H9 (cell line): ENCODE measurements around the gene DNER. TPM values are rescaled to one million over a fixed set of nuclear protein-coding genes. Genes with fewer than 3 reads are reported as not detected.

Experiments
- DNase-seq: peaks from one replicate; pipeline ENCODE4 v3.0.0-alpha.2; 2017
- H2AFZ ChIP-seq: one replicate; pipeline ENCODE4 v1.6.1; 2013; ENCODE audit warnings: mild to moderate bottlenecking, low read length, control low read depth, moderate library complexity
- H2AK5ac ChIP-seq: 2 replicates; pipeline ENCODE4 v1.6.1; 2013; ENCODE audit warnings: low read length, control low read depth, mixed read lengths; ENCODE audit not compliant: insufficient read length
- H2BK120ac ChIP-seq: one replicate; pipeline ENCODE4 v1.6.1; 2013; ENCODE audit warnings: low read depth, mild to moderate bottlenecking, low read length, control low read depth, inconsistent platforms; ENCODE audit not compliant: poor library complexity, severe bottlenecking
- H2BK12ac ChIP-seq: 2 replicates; pipeline ENCODE4 v1.6.1; 2013; ENCODE audit warnings: low read length, control low read depth, mixed read lengths, low read depth; ENCODE audit not compliant: insufficient read length
- H2BK15ac ChIP-seq: 2 replicates; pipeline ENCODE4 v1.6.1; 2013; ENCODE audit warnings: low read depth, low read length, control low read depth
- H2BK20ac ChIP-seq: one replicate; pipeline ENCODE4 v1.6.1; 2013; ENCODE audit warnings: low read depth, mild to moderate bottlenecking, low read length, control low read depth, inconsistent platforms; ENCODE audit not compliant: poor library complexity, severe bottlenecking
- H2BK5ac ChIP-seq: 2 replicates; pipeline ENCODE4 v1.6.1; 2013; ENCODE audit warnings: low read length, control low read depth, mixed read lengths; ENCODE audit not compliant: insufficient read length
- H3K14ac ChIP-seq: 2 replicates; pipeline ENCODE4 v1.6.1; 2013; ENCODE audit warnings: low read length, control low read depth; ENCODE audit not compliant: insufficient read depth
- H3K18ac ChIP-seq: 2 replicates; pipeline ENCODE4 v1.6.1; 2013; ENCODE audit warnings: low read depth, mild to moderate bottlenecking, mixed read lengths, low read length, control low read depth; ENCODE audit not compliant: insufficient read length
- H3K23ac ChIP-seq: 2 replicates; pipeline ENCODE4 v1.6.1; 2013; ENCODE audit warnings: low read length, control low read depth, mixed read lengths, low read depth; ENCODE audit not compliant: insufficient read length
- H3K23me2 ChIP-seq: 2 replicates; pipeline ENCODE4 v1.6.1; 2013; ENCODE audit warnings: low read depth, mild to moderate bottlenecking, mixed read lengths, low read length, control low read depth; ENCODE audit not compliant: insufficient read length, poor library complexity, severe bottlenecking
- H3K27ac ChIP-seq: 2 replicates; pipeline ENCODE4 v1.5.1; 2013; ENCODE audit warnings: low read length, control low read depth, mixed read lengths, low read depth; ENCODE audit not compliant: insufficient read length
- H3K27me3 ChIP-seq: 2 replicates; pipeline ENCODE4 v1.6.1; 2013; ENCODE audit warnings: low read length, control low read depth, inconsistent platforms; ENCODE audit not compliant: insufficient read depth
- H3K4ac ChIP-seq: 2 replicates; pipeline ENCODE4 v1.6.1; 2013; ENCODE audit warnings: low read depth, mild to moderate bottlenecking, control low read depth, inconsistent platforms, low read length, moderate library complexity
- H3K4me1 ChIP-seq: 2 replicates; pipeline ENCODE4 v1.6.1; 2013; ENCODE audit warnings: low read length, control low read depth, inconsistent platforms; ENCODE audit not compliant: insufficient read depth
- H3K4me2 ChIP-seq: 2 replicates; pipeline ENCODE4 v1.6.1; 2013; ENCODE audit warnings: low read length, control low read depth, mixed read lengths; ENCODE audit not compliant: insufficient read length, insufficient read depth
- H3K56ac ChIP-seq: 2 replicates; pipeline ENCODE4 v1.6.1; 2013; ENCODE audit warnings: low read depth, mild to moderate bottlenecking, mixed read lengths, low read length, control low read depth; ENCODE audit not compliant: insufficient read length
- H3K79me1 ChIP-seq: 2 replicates; pipeline ENCODE4 v1.6.1; 2013; ENCODE audit warnings: low read depth, mild to moderate bottlenecking, moderate library complexity, low read length, control low read depth, inconsistent platforms; ENCODE audit not compliant: insufficient read depth, poor library complexity, severe bottlenecking
- H3K79me2 ChIP-seq: 2 replicates; pipeline ENCODE4 v1.6.1; 2013; ENCODE audit warnings: low read length, control low read depth, inconsistent platforms; ENCODE audit not compliant: insufficient read depth
- H3K9ac ChIP-seq: 2 replicates; pipeline ENCODE4 v1.6.1; 2013; ENCODE audit warnings: low read length, control low read depth, mixed read lengths; ENCODE audit not compliant: insufficient read length; ENCODE audit errors: extremely low read depth
- H3K9me3 ChIP-seq: one replicate; pipeline ENCODE4 v1.6.1; 2013; ENCODE audit warnings: low read depth, low read length, inconsistent platforms; ENCODE audit not compliant: control insufficient read depth
- H3T11ph ChIP-seq: one replicate; pipeline ENCODE4 v1.6.1; 2013; ENCODE audit warnings: mild to moderate bottlenecking, low read length, control low read depth, inconsistent platforms
- H4K20me1 ChIP-seq: one replicate; pipeline ENCODE4 v1.6.1; 2013; ENCODE audit not compliant: control insufficient read depth, insufficient read length, insufficient read depth
- H4K5ac ChIP-seq: 2 replicates; pipeline ENCODE4 v1.6.1; 2013; ENCODE audit warnings: low read depth, mild to moderate bottlenecking, mixed read lengths, low read length, control low read depth; ENCODE audit not compliant: insufficient read length
- H4K8ac ChIP-seq: replicated peaks from 2 replicates; pipeline ENCODE4 v1.6.1; 2013; ENCODE audit warnings: low read length, control low read depth, mixed read lengths, low read depth; ENCODE audit not compliant: insufficient read length
- H4K91ac ChIP-seq: 2 replicates; pipeline ENCODE4 v1.6.1; 2013; ENCODE audit warnings: low read depth, mild to moderate bottlenecking, moderate library complexity, mixed read lengths, low read length, control low read depth; ENCODE audit not compliant: insufficient read length
- H3K27ac Mint-ChIP-seq, 3 experiments: 2 replicates in 2 of 3; 3 replicates in 1 of 3; pipeline ENCODE4 v1.8.0; 2020 to 2021; ENCODE audit warnings: mixed read lengths in 3 of 3, mild to moderate bottlenecking in 1 of 3, moderate library complexity in 1 of 3
- H3K27me3 Mint-ChIP-seq: 2 replicates; pipeline ENCODE4 v1.8.0; 2021; ENCODE audit warnings: low read depth, mild to moderate bottlenecking, moderate library complexity, mixed read lengths
- H3K36me3 Mint-ChIP-seq, 3 experiments: 2 replicates in 2 of 3; 3 replicates in 1 of 3; pipeline ENCODE4 v1.8.0; 2020 to 2021; ENCODE audit warnings: low read depth in 3 of 3, mixed read lengths in 3 of 3; ENCODE audit not compliant: insufficient read depth in 1 of 3
- H3K4me1 Mint-ChIP-seq, 2 experiments: 2 replicates each; pipeline ENCODE4 v1.8.0; 2020; ENCODE audit warnings: mixed read lengths in 2 of 2
- H3K4me3 Mint-ChIP-seq, 2 experiments: 2 replicates in 1 of 2; 3 replicates in 1 of 2; pipeline ENCODE4 v1.8.0; 2020 to 2021; ENCODE audit warnings: mild to moderate bottlenecking in 2 of 2, mixed read lengths in 2 of 2, moderate library complexity in 1 of 2
- H3K9me3 Mint-ChIP-seq, 2 experiments: 2 replicates in 1 of 2; 3 replicates in 1 of 2; pipeline ENCODE4 v1.8.0; 2020; ENCODE audit warnings: mild to moderate bottlenecking in 2 of 2, mixed read lengths in 2 of 2, moderate library complexity in 1 of 2
- WGBS: extraction: QIAGEN DNeasy Blood & Tissue Kit; methylation state at CpG from one replicate; pipeline ENCODE4 v1.1.7; 2013; ENCODE audit warnings: missing lambda C conversion rate, low lambda C conversion rate, mixed read lengths; ENCODE audit not compliant: insufficient read length; ENCODE audit errors: extremely low coverage; 5-methylcytosine and 5-hydroxymethylcytosine counted together
- total RNA-seq: library from RNA; stranded (reverse); gene quantifications from 2 replicates; pipeline ENCODE4 v1.2.1, GENCODE V29; 2021
- TF ChIP-seq, protein P1 (sequence below): fragments of 200-600 bp; sonication (generic); conservative IDR thresholded peaks from 3 replicates; pipeline ENCODE4 v1.8.0; 2021; ENCODE audit warnings: antibody characterized with exemption, mild to moderate bottlenecking

DNER gene
- total RNA-seq, 1 experiment from 2014 or later: 1.0 TPM

DNA sequence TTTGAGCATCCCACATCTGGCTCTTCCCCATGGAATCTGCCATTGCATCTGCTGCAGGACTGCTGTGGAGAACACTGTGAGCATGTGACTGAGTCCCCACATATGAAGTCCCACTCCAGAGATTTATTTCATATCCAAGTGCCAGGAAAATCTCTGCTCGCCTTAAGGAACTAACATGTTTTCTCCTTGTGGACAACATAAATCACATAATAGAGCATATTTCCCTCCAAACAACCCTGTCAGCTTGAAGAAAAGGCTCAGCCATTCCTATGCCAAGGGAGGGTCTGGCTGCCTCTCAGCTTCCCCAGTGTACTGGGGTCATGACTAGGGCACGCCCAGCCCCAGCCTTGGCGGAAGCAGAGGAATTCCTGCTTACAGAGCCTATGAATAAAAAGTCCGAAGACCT, 193.7 kb downstream of the DNER start:
- Histone ChIP-seq H3K9me3 (no peaks in the 10 kb centered on the region), H3K23ac (no peak overlapping the region), H3K14ac (no peak overlapping the region), H3K9ac (no peak overlapping the region), H3T11ph (no peak overlapping the region), H3K4me1 (peaks cover 2% of the 10 kb centered on the region; the same call in 1 of the 2 replicates), H4K8ac (no peak overlapping the region), H3K79me1 (no peaks in the 10 kb centered on the region), H3K56ac (no peak overlapping the region), H4K91ac (no peak overlapping the region), H3K23me2 (no peaks in the 10 kb centered on the region), H3K18ac (no peak overlapping the region), H3K79me2 (no peaks in the 10 kb centered on the region), H3K4me2 (no peak overlapping the region), H4K20me1 (no peaks in the 10 kb centered on the region), H2BK20ac (no peak overlapping the region), H3K4ac (no peak overlapping the region), H2BK12ac (no peak overlapping the region), H2AK5ac (no peak overlapping the region), H4K5ac (no peak overlapping the region), H2BK120ac (no peak overlapping the region), H2BK5ac (no peak overlapping the region), H2AFZ (no peak overlapping the region), H3K27me3 (no peaks in the 10 kb centered on the region), H3K27ac (no peak overlapping the region), H2BK15ac (no peak overlapping the region)
- no peak overlapping the region for H3K27ac Mint-ChIP-seq
- H3K27me3 Mint-ChIP-seq: no peaks in the 10 kb centered on the region
- no CpG with 5 or more reads among the region's 4 CpGs for WGBS
- H3K4me3 Mint-ChIP-seq: no peak overlapping the region
- peaks cover 5 to 12% of the 10 kb centered on the region in 2 experiments; a peak in 3 of 4 replicates for H3K4me1 Mint-ChIP-seq
- TF ChIP-seq, protein P1, sequence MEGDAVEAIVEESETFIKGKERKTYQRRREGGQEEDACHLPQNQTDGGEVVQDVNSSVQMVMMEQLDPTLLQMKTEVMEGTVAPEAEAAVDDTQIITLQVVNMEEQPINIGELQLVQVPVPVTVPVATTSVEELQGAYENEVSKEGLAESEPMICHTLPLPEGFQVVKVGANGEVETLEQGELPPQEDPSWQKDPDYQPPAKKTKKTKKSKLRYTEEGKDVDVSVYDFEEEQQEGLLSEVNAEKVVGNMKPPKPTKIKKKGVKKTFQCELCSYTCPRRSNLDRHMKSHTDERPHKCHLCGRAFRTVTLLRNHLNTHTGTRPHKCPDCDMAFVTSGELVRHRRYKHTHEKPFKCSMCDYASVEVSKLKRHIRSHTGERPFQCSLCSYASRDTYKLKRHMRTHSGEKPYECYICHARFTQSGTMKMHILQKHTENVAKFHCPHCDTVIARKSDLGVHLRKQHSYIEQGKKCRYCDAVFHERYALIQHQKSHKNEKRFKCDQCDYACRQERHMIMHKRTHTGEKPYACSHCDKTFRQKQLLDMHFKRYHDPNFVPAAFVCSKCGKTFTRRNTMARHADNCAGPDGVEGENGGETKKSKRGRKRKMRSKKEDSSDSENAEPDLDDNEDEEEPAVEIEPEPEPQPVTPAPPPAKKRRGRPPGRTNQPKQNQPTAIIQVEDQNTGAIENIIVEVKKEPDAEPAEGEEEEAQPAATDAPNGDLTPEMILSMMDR: no peak
- H3K36me3 Mint-ChIP-seq: no peaks in the 10 kb centered on the region
- H3K9me3 Mint-ChIP-seq: no peaks in the 10 kb centered on the region
- no peak for DNase-seq
